ENCODE results near the gene MSRB1. TPM values are rescaled to one million over a fixed set of nuclear protein-coding genes. Genes with fewer than 3 reads are reported as not detected.

Gene MSRB1
- total RNA-seq, 1 experiment from 2014 or later, result 18.3 TPM

GRCh38 chr16:1979271-1980029 lies 36.5 kb upstream of the MSRB1 start:
- CTCF ChIA-PET, result interaction anchor here (1.0 to 1.7 kb wide), 2 partner anchors 15 to 161 kb away, joined by 3 to 8 read pairs; partner anchors contain the start of gene RPS2
- H3K27ac ChIP-seq (ENCODE audit: low read depth, low read length), result peak overlapping the region; percentile 88
- DNase-seq (ENCODE audit: low read depth, low spot score) (no peak), ATAC-seq (peak; percentile 65)
- H3K9me2 ChIP-seq (ENCODE audit: insufficient read depth), result no peaks in the 10 kb centered on the region
- H3K4me3 ChIP-seq (replicated peaks in 1 of 2; ENCODE audit: low read depth in 1 of 2, low read length in 2 of 2), result peak overlapping the region; percentile 60 to 65
- peaks cover 40 to 65% of the 10 kb centered on the region in 2 experiments for H3K4me1 ChIP-seq (ENCODE audit: control insufficient read depth in 1 of 2, insufficient read depth in 2 of 2, low read length in 2 of 2)
- intact Hi-C loops (cut with micrococcal nuclease), result no loop called here
- POLR2A ChIA-PET, result interaction anchor here (1.5 to 12.5 kb wide), 4 partner anchors 9 to 176 kb away, joined by 5 to 104 read pairs (median 10); partner anchors contain the start of genes NDUFB10, RNF151, RPS2 and TRAF7
- no peaks in the 10 kb centered on the region for H3K9me3 ChIP-seq (ENCODE audit: control insufficient read depth in 1 of 2, insufficient read depth in 1 of 2, low read depth in 1 of 2, low read length in 2 of 2)
- TSS peak; percentile 60 for BruUV-seq (replicated peaks)
- RAD21 ChIA-PET (ENCODE audit: low non-redundant PET in 1 of 2, low total read pairs in 2 of 2, uncharacterized antibody in 2 of 2, unreplicated experiment in 2 of 2), result no interaction called here
- no peak overlapping the region for H2AFZ ChIP-seq (ENCODE audit: low read depth, low read length, poor library complexity, severe bottlenecking)
- peaks cover 8% of the 10 kb centered on the region for H3K79me2 ChIP-seq (ENCODE audit: insufficient read depth, low read length)
- peak overlapping the region; percentile 84 for H3K9ac ChIP-seq (ENCODE audit: low read length)
- H3K4me2 ChIP-seq (ENCODE audit: low read length), result peak overlapping the region; percentile 97
- H3K36me3 ChIP-seq (ENCODE audit: control insufficient read depth in 1 of 2, insufficient read depth in 2 of 2, low read length in 2 of 2), result peaks cover 0 to 34% of the 10 kb centered on the region in 2 experiments; a peak in 2 of 4 replicates
- no peaks in the 10 kb centered on the region for H4K20me1 ChIP-seq (ENCODE audit: insufficient read depth)
- no peaks in the 10 kb centered on the region for H3K27me3 ChIP-seq (ENCODE audit: insufficient read depth, low read length)
- no peak for TF ChIP-seq TCF7L2 (IDR thresholded peaks at IDR 0.05; ENCODE audit: borderline replicate concordance, extremely low read depth, insufficient read depth, insufficient read length)
- TF ChIP-seq ZBTB33 (IDR thresholded peaks at IDR 0.05; ENCODE audit: extremely low read depth, insufficient replicate concordance, low read length), result peak; percentile 50
- no peak for TF ChIP-seq MAX (IDR thresholded peaks at IDR 0.05)
- TF ChIP-seq ELF1 (IDR thresholded peaks at IDR 0.05; ENCODE audit: borderline replicate concordance, low read depth), result no peak
- peak; percentile 74 for TF ChIP-seq POLR2A (IDR thresholded peaks at IDR 0.05; ENCODE audit: borderline replicate concordance, extremely low read depth, insufficient read depth, insufficient read length)
- TF ChIP-seq CEBPB (IDR thresholded peaks at IDR 0.05; ENCODE audit: low read depth), result no peak
- no peak for TF ChIP-seq EGR1 (IDR thresholded peaks at IDR 0.05; ENCODE audit: low read depth)
- TF ChIP-seq ZFX (IDR thresholded peaks at IDR 0.05), result peak; percentile 48; the same call in 1 of the 2 replicates
- no peak for TF ChIP-seq CTCF (IDR thresholded peaks at IDR 0.05 in 2 of 3, conservative IDR thresholded peaks at IDR 0.05 in 1 of 3; ENCODE audit: borderline replicate concordance in 1 of 3, insufficient read depth in 1 of 3, low read depth in 2 of 3, low read length in 2 of 3)
- TF ChIP-seq ZNF274 (IDR thresholded peaks at IDR 0.05; ENCODE audit: low read depth, low read length), result no peak
- no peak for TF ChIP-seq EZH2phosphoT487 (IDR thresholded peaks at IDR 0.05; ENCODE audit: borderline replicate concordance)
- TF ChIP-seq FOSL1 (IDR thresholded peaks at IDR 0.05; ENCODE audit: low read depth), result no peak
- TF ChIP-seq SRF (IDR thresholded peaks at IDR 0.05; ENCODE audit: low read depth), result no peak
- TF ChIP-seq REST (IDR thresholded peaks at IDR 0.05; ENCODE audit: low read depth), result no peak
- peak; percentile 91 for TF ChIP-seq POLR2AphosphoS5 (IDR thresholded peaks at IDR 0.05; ENCODE audit: low read depth, low read length)
- TF ChIP-seq YY1 (IDR thresholded peaks at IDR 0.05; ENCODE audit: extremely low read depth, insufficient replicate concordance, low read depth, low read length), result peak; percentile 26
- no peak for TF ChIP-seq SP1 (IDR thresholded peaks at IDR 0.05; ENCODE audit: low read depth)
- no peak for TF ChIP-seq SIN3A (IDR thresholded peaks at IDR 0.05; ENCODE audit: low read depth)
- TF ChIP-seq EZH2 (IDR thresholded peaks at IDR 0.05), result no peak

Data from HCT116 (cell line).